H1 (cell line): Measurements from ENCODE around the gene ECSIT. TPM values are rescaled to one million over a fixed set of nuclear protein-coding genes. Genes with fewer than 3 reads are reported as not detected.

Source experiments
- ATF3 ChIP-seq: IDR thresholded peaks from 2 replicates; pipeline ENCODE4 v1.6.1; 2011; ENCODE audit warnings: low read depth, mild to moderate bottlenecking, low read length; ENCODE audit not compliant: insufficient read depth
- CHD7 ChIP-seq: fragments of 300-600 bp; sonication (generic); IDR thresholded peaks from 2 replicates; pipeline ENCODE4 v1.7.1; 2012; ENCODE audit warnings: low read length, moderate library complexity, mild to moderate bottlenecking, inconsistent platforms; ENCODE audit not compliant: insufficient replicate concordance
- CREB1 ChIP-seq: IDR thresholded peaks from 2 replicates; pipeline ENCODE4 v1.6.1; 2012; ENCODE audit warnings: inconsistent platforms
- FOSL1 ChIP-seq: IDR thresholded peaks from 2 replicates; pipeline ENCODE4 v1.6.1; 2011; ENCODE audit warnings: mild to moderate bottlenecking, low read depth, low read length, moderate library complexity; ENCODE audit not compliant: insufficient read depth
- HDAC2 ChIP-seq, 2 experiments: fragments of 300-600 bp in 1 of 2; sonication (generic) in 1 of 2; IDR thresholded peaks; 2 replicates each; pipeline ENCODE4 v1.6.1; 2011 to 2012; ENCODE audit warnings: low read depth in 2 of 2, low read length in 2 of 2, mild to moderate bottlenecking in 2 of 2, moderate library complexity in 2 of 2, borderline replicate concordance in 1 of 2, inconsistent platforms in 1 of 2
- JUND ChIP-seq: IDR thresholded peaks from 2 replicates; pipeline ENCODE4 v1.6.1; 2011; ENCODE audit warnings: mild to moderate bottlenecking, improper control_type of control experiment, low read length
- KDM5A ChIP-seq: fragments of 200-600 bp; IDR thresholded peaks from 2 replicates; pipeline ENCODE4 v1.7.1; 2012; ENCODE audit warnings: mild to moderate bottlenecking, low read length, inconsistent platforms, mixed read lengths
- RBBP5 ChIP-seq: IDR thresholded peaks from 2 replicates; pipeline ENCODE4 v1.7.1; 2012; ENCODE audit warnings: low read depth, mild to moderate bottlenecking, inconsistent platforms, low read length, moderate library complexity, borderline replicate concordance
- SIN3A ChIP-seq, 2 experiments: IDR thresholded peaks in 1 of 2; conservative IDR thresholded peaks in 1 of 2; 2 replicates each; pipeline ENCODE4 v1.6.1; 2011 to 2012; ENCODE audit warnings: low read length in 2 of 2, improper control_type of control experiment in 1 of 2, low read depth in 1 of 2, mild to moderate bottlenecking in 1 of 2
- SIRT6 ChIP-seq: IDR thresholded peaks from one replicate; pipeline ENCODE4 v1.7.1; 2012; ENCODE audit warnings: low read length, inconsistent platforms
- SP2 ChIP-seq: IDR thresholded peaks from 2 replicates; pipeline ENCODE4 v1.6.1; 2012; ENCODE audit warnings: mild to moderate bottlenecking, low read length, inconsistent platforms
- TAF1 ChIP-seq: IDR thresholded peaks from 2 replicates; pipeline ENCODE4 v1.6.1; 2011; ENCODE audit warnings: mild to moderate bottlenecking, low read depth, low read length
- polyA plus RNA-seq, 7 experiments: library from polyadenylated mRNA; depleted of rRNA in 3 of 7; stranded (reverse) in 5 of 7; unstranded in 2 of 7; fragments of >200 nt in 5 of 7; fragments of 200-250 nt in 2 of 7; gene quantifications; 1 replicate in 5 of 7; 2 replicates in 1 of 7; 4 replicates in 1 of 7; pipeline versions ENCODE4 v1.2.1 to v1.2.3, GENCODE V29; 2011 to 2013; ENCODE audit warnings: missing spikeins in 2 of 7, mixed read lengths in 2 of 7
- total RNA-seq: library from RNA; stranded (reverse); fragmentation: NEBNext Ultra II Directional; extraction: Animal tissue kit (Norgen Biotek cat#: 25700); gene quantifications from 2 replicates; pipeline ENCODE4 v1.2.1, GENCODE V29; 2021

Gene ECSIT
- total and polyA plus RNA-seq, 2 of the 8 experiments (the other 6 are each of a cell fraction or from before 2014, with no cell fraction given) = 55.7 to 74.1 TPM

- TF ChIP-seq CHD7 (no peak), CREB1 (no peak), SIRT6 (no peak), HDAC2 (IDR thresholded peaks at IDR 0.05; ENCODE audit: borderline replicate concordance in 1 of 2, low read depth in 2 of 2, low read length in 2 of 2) (no peak), FOSL1 (no peak), ATF3 (no peak), SIN3A (conservative IDR thresholded peaks at IDR 0.05 in 1 of 2, IDR thresholded peaks at IDR 0.05 in 1 of 2; ENCODE audit: low read depth in 1 of 2, low read length in 2 of 2) (no peak), KDM5A (no peak), TAF1 (no peak), SP2 (no peak), JUND (no peak), RBBP5 (no peak)
Observed at GRCh38 chr19:11534948-11535347, 6.0 kb upstream of the ECSIT start (continued).
